GM10248 (cell line): ENCODE results near the gene TPSAB1.

ENCODE experiments used
- CTCF ChIA-PET: fragments of 300-600 bp; sonication (Branson Sonifier 250); formaldehyde crosslinking; extraction: SDS; loops from one replicate; lab custom pipeline; 2021; ENCODE audit warnings: antibody characterized with exemption; lab: Yijun Ruan, JAX
- POLR2A ChIA-PET: fragments of 350-650 bp; sonication (Branson Sonifier 250); formaldehyde crosslinking; extraction: SDS; loops from one replicate; lab custom pipeline; 2020; ENCODE audit warnings: antibody characterized with exemption; lab: Yijun Ruan, JAX
- DNase-seq: peaks from one replicate; pipeline ENCODE4 v3.0.0; 2012; ENCODE audit errors: extremely low spot score
- CTCF ChIP-seq: IDR thresholded peaks from 2 replicates; pipeline ENCODE4 v1.5.1; 2012; ENCODE audit warnings: mild to moderate bottlenecking, low read depth; ENCODE audit errors: extremely low read depth, missing control alignments, control extremely low read depth

Gene TPSAB1

GRCh38 chr16:1218930-1219611 lies 21.4 kb upstream of the TPSAB1 start:
- POLR2A ChIA-PET: no interaction called here
- DNase-seq: no peak
- no peak for TF ChIP-seq CTCF
- CTCF ChIA-PET: no interaction called here

- CTCF ChIA-PET: no interaction called here
- POLR2A ChIA-PET: no interaction called here
- no peak for TF ChIP-seq CTCF
Observed at GRCh38 chr16:1220098-1220728, 20.3 kb upstream of the TPSAB1 start.

GRCh38 chr16:1220841-1221627 lies 19.5 kb upstream of the TPSAB1 start:
- DNase-seq: no peak
- TF ChIP-seq CTCF: no peak
- CTCF ChIA-PET: no interaction called here
- POLR2A ChIA-PET: no interaction called here

More at GRCh38 chr16:1220098-1220728, 20.3 kb upstream of the TPSAB1 start:
- DNase-seq: no peak

DNA sequence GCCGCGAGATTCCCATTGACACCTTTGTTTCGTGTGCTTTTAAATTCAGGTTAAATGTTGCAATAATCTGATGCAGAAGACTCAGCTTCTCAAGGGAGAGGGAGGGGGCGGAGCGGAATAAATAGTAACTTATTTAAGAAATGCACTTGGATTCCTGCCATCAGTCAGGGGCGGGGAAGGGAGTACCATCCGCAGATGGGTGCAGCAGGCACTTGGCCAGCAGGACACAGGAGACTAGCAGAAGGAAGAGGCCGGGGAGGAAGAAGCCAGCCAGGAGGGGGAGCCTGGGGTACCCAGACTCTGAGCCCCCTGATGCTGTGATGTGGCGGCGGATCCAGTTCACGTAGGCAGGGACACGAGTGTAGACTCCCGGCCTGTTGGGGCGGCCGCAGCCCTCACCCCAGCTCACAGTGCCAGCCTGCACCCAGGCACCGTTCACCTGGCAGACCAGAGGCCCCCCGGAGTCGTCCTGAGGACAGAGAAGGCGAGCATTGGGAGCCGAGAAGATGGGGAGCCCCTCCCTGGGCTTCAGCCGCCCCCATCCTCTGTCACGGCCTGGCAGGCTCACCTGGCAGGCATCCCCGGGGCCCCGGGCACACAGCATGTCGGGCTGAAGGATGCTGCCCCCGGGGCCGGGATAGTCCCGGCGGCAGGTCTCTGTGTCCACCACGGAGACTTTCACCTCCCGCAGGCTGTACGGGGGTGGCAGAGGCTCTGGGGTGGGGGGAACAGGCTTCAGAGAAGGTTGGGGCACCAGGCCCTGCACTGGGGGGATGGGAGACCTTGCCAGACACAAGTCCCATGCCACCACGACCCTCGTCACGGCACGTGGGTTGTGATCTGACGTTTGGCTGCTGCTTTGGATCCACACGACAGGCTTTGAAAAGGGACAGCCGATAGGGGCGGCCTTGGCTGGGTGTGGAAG lies 18.6 kb upstream of the TPSAB1 start:
- CTCF ChIA-PET: interaction anchor here (1.8 kb wide), 1 partner anchor 17 kb away, joined by 3 read pairs; no protein-coding TSS in a partner anchor
- POLR2A ChIA-PET: no interaction called here
- DNase-seq: no peak
- no peak for TF ChIP-seq CTCF

GRCh38 chr16:1222553-1223354 lies 17.8 kb upstream of the TPSAB1 start:
- no peak for TF ChIP-seq CTCF
- ChIA-PET CTCF (interaction anchor here (1.8 kb wide), 1 partner anchor 18 kb away, joined by 3 read pairs; no protein-coding TSS in a partner anchor), POLR2A (no interaction called here)
- no peak for DNase-seq
